HG02885 (cell line): ENCODE measurements around the gene FGFBP2.

ENCODE experiments used
- ATAC-seq: cut with Tn5 transposase; IDR thresholded peaks from one replicate; pipeline ENCODE4 v1.9.1; 2021; ENCODE audit warnings: mild to moderate bottlenecking; ENCODE audit not compliant: unreplicated experiment, poor library complexity

FGFBP2 gene, protein sequence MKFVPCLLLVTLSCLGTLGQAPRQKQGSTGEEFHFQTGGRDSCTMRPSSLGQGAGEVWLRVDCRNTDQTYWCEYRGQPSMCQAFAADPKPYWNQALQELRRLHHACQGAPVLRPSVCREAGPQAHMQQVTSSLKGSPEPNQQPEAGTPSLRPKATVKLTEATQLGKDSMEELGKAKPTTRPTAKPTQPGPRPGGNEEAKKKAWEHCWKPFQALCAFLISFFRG

DNA sequence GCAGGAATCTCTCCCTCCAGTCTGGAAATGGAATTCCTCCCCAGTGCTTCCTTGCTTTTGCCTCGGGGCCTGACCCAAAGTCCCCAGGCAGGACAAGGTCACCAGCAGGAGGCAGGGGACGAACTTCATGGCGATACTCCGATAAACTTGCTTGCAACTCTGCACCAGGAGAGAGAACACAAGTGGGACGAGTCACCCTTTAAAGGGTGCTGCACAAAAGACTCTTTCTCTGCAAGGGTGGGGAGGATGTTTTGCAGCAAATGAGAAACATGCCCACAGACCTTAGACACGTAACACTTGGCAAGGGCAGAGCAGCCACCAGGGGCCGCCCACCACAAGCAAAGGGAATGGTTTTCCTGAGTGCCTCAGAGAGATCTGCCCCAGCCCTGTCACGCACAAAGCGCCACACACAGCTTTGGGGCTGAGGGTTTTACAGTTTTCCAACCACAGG is at the start of gene FGFBP2:
Gene FGFBP2 (minus strand): TSS at position 175 of the 451 bp plus-strand sequence. CDS start 46 bp downstream, at position 129.
- ATAC-seq = peak; percentile 43

DNA sequence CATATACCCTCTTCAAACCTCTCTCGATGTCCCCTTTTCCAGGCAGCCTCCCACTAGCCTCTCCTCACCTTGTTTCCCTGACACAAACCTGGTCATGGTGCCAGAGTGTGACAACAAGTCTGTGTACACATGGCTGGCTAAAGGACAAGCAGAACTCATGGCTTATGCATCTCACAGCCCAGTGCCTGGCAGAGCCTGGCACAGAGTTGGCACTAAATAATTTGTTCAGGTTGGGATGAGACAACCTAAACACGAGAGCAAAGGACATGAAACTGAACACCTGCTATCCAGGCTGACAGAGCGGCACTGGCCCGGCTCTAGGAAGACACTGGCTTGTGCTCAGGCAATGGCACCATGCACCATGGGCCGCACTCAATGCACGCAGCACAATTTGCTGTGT is 48.2 kb upstream of the FGFBP2 start:
- no peak for ATAC-seq

DNA sequence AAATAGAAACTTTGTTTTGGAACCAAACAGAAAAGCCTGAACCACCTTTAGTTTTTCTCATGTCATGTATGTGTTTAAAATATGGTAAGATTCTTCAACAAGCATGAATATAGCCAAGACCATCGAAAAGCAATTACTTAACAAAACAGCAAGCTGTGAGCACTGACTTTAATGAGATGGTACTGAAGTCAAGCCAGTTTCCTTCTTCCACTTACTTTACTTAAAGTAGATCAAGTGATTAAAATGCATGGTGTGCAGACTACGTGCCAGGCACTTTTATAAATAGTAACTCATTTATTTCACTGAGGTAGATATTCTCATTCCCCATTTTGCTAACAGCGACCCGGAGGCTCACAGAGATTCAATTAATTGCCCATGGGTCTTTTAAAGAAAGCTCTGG is 46.2 kb upstream of the FGFBP2 start:
- ATAC-seq = no peak

DNA sequence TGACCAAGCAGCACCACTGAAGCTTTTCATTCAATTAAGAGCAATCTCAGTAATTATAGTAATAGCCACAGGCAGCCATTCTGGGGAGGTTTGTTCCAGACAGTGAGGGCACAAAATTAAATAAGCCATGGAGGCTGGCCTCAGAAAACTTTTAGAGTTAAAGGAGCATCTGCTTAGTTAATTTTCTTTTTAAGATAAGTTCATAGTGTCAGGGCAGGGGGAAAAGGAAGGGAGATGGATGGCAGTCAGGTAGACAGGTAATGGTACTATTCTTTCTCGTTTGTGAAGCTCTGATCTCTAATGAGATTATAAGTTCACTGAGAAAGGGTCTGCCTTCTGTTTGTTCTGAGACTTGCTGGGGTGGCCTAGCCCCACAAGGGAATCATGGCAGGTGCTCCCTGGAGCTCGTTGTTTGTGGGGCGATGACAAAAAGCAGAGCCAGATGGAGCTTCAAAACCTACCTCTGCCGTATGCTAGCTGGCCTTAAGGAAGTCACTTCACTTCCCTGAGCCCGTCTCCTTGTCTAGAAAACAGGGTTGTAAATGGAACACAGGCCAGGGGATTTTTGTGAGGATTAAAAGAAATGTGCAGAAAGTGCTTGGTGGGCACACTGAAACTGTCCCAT is 44.6 kb upstream of the FGFBP2 start:
- no peak for ATAC-seq

DNA sequence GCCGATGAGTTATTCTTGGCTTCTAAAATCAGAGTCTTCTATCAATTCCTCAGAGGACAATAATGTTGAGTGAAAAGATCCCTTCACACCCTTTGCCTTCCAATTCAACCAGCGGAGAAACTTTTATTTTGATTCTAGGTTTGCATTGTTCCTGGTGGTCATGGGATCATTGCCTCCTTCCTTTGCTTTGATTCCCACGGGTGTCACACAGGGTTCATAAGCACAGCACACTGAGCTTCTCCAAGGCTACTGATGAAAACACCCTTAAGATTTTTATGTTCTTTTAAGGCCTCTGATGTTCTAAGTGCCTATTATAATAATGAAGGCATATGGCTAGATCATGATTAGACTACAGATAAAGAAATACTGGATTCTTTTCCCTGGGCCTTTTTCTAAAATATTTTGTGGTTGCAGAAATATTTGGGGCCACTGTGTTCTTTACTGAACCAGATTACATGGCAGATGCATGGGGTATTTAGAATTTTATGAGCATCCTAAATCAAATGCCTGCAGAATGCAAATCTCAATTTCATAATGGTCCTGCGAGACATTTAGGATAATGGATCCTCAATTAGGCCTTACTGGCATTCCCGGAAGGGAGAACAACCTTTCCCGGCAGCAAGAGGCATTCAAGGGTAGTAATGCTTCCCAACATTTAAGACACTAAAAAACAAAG is 43.9 kb upstream of the FGFBP2 start:
- ATAC-seq = no peak

DNA sequence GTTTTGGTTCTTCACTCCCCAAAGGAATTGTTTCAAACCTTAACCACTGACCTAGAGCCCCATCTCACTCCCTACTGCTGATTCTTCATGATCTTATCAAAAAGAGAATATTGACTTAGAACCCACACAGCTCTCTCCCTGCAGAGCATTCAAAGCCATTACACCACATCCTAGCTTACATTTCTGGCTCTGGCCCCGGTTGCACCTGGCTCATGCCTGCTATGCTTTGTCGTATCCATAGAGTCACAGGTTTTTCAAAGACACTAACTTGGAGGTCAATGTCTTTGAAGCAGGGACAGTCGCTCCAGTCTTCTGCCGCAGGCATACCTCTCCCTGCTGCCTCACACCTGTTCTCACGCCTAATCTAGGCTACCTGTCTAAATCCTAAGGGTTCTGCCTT is 42.7 kb upstream of the FGFBP2 start:
- ATAC-seq = no peak

DNA sequence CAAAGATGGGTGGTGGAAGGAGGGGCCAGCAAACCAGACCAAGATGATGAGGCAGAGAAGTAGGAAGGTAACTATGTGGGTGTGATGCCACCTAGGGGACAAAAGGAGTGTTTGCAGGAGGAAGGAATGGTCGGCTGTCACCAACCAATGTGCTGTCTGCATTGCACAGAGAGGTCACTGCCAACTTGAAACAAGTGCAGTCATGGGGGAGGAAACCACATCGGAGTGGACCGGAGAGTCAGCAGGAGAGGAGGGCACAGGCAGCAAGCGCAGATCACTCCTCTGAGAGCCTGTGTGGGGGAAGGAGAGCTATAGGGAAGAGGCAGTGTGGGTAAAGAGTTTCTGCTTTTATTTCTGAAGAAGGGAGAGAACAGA is 38.5 kb upstream of the FGFBP2 start:
- peak; percentile 96 for ATAC-seq

DNA sequence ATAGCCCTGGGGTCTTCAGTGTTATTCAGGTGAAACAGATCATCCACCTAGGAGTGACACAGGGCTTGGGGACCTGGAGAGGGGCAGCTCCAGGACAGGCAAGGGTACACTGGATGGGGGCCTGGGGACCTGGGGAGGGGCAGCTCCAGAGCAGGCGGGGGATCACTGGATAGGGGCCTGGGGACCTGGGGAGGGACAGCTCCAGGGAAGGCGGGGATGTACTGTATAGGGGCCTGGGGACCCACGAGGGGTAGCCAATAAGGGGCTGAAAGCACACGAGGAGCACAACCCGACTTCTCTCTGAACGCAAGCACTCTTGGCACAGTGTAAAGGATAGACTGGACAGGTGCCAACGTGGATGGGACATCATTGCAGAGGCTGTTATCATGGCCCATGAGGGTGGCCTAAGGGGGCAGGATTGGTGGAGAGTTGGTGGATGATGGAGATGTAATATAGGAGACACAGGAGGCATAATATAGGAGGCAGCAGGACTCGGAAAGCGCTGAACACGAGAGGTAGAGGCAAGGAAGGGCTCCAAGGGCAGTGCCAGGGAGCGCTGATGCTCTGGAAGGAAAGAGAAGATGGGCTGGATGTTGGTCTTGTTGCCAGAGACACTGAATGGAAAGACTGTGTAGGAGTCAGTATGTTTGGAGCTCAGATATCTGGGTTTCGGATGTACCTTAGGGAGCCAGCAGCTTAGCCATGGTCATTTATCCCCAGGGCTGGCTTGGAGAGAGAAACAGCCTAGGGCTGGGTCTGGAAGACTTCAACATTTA is 37.9 kb upstream of the FGFBP2 start:
- no peak for ATAC-seq

DNA sequence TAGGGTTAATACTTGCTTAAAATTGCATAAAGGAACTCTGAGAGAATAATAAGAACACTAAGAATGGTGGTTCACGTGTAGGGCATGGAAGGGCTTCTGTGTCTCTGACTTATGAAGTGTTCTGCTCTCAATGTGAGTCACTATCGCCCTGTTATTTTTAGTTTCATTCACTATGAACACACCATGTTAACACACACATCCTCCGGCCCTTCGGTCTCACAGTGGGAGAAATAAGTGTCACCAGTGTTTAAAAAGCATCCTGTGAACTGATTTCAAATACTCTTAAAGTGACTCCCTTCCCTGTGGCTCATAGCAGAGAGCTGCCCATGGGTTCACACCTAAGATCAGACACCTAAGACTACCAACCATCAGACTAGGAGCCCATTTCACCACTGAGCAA is 33.8 kb upstream of the FGFBP2 start:
- peak; percentile 67 for ATAC-seq

DNA sequence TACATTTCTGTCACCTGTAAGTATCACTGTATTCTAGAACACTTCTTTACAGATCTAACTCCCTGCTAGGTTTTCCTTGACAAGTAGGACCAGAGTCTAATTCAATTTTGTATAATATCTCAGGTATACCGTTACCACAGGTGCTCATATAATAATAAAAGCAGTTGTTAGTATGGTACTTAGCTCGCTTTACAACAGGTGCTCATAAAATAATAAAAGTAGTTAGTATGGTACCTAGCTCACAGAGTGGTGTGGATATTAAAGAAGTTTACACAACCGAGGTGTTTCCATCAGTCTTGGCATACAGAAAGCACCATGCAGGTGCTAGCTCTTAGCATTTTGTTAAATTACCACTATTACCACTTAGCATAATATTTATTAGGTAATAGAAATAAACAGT is 32.9 kb upstream of the FGFBP2 start:
- no peak for ATAC-seq

DNA sequence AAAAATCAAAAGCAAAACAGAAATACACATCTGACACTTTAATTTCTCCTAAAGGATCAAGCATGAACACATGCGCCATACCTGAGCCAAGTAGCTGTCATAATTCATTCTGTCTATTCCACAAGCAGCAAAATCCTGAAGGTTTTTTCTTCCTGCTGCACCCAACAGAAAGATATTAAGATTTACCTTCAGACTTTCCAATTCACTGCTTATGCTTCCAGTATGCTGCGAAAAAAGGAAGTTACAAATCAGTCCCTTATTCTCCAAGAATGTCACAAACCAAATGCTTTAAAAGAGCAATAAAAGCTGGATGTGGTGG is 29.2 kb upstream of the FGFBP2 start:
- no peak for ATAC-seq

DNA sequence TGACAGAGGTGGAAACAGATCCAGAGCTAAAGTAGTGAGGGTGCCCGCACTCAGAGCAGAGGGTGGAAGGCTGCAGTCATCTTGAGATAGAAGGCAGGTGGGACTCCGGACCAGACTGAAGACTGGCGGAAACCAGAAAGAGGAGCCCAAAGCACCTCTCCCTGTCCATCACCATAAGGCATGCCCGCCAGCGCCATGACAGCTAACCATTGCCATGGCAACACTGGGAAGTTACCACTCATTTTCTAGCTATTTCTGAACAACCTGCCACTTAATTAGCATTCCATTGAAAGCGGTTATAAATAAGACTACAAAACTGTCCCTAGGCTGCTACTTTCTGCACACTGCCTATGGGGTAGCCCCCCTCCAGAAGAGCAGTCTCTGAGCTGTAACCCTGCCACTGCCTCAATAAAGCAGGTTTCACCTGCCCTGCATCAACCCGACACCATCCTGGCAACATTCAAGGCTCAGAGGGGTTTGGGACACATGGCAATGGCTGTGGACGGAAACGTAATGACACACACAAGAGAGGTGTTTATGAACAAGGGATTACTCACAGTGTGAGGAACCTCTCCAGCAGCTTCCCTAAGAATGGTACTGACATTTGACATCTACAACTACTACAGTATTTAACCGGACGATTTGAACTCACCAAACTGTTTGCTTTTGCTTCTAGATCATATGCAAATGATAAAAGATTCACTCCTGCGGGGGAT is 27.8 kb upstream of the FGFBP2 start:
- no peak for ATAC-seq

DNA sequence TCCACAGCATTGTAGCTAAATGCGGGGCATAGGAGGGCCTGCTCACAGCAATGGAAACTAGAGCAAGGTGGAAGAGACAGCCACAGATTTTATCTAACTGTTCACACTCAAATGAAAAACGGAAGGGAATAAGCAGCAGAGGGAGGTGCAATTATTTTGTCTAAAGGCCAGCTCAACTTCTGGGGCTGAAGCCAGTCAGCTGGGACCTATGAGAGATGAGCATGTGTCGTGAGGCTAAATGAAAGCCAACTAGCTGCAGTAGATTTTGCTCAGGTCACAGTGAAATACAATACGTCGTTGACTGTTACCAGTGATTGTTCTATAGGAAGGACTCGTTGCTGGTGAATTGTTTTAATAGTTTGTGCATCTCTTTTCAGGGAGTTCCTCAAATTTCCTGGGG is 26.4 kb upstream of the FGFBP2 start:
- ATAC-seq = no peak

DNA sequence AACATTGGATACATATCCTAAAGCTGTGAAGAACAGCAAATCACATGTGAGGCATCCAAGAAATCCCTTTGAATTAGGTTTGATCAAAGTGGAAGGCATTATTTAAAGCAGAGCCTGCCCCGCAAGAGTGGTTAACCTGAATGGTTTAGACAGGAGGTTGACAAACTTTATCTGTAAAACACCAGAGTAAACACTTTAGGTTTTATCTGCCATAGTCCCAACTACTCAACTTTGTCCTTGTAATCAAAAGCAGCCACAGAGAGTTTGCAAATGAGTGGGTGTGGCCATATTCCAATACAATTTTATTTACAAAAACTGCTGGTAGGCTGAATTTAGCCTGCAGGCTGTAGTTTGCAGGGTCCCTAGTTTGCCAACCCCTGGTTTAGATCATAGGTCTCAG is 25.2 kb upstream of the FGFBP2 start:
- ATAC-seq = no peak

DNA sequence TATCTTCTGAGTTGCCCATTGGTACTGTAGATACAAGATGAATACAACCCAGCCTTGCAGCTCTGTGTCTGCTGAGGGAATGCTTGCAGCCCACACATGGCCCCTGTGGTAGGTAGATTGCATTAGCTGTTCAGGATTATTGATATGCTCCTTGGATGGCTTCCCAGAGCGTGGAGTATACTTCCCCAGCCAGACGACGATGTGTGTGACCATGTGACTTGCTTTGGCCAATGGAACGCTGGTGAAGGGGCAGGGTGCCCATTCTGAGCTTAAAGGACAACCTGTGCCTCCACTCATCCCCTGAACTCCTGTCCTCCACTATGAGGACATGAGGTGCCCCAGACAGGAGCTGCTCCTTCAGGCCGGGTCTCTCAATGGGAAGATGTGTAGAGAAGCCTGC is 23.9 kb upstream of the FGFBP2 start:
- ATAC-seq = no peak

DNA sequence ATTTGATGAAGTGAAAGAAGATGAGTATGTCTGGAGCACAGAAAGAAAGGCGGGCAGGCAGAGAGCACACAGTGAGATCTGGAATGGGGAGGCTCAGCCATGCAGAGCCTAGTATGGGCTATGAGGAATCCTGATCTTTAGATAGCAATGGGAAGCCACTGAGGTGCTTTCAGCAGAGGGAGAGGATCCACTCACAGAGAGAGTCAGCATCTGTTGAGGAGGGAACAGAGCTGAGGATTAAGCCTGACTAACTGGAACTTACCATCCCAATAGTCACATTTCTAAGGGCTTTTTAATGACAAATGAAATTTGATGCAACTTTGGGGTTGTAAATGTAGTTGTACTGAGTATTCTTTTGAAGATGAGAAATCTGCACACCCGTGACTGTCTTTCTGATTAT is 20.6 kb upstream of the FGFBP2 start:
- no peak for ATAC-seq

DNA sequence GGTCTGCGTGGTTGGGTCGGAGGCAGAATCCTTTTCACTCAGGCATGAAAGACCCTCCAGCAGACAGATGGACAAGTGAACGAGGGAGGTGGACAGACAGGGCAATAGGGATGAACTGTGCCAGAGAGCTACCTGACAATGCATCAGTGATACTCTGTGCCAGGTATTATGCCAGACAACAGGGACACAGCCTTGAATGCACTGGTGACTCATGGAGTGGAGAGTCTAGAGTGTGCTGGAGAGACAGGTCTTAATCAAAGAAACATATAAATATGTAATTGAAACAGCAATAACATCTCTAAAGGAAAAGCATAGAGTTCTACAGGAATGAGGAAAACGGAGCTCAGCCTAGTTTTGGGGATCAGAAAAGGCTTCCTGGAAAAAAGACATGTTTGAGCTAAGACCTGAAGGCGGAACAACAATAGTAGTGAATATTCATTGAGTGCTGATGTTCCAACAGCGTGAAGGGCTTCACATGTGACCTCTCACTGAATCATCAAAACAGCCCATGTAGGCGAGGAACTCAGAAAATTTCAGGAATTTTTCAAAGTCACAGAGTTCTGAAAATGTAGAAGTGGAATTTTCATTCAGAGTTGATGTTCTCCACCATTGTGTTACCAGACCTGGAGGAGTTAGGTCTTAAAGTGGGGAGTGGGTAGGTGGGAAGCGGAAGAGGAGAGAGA is 20.0 kb upstream of the FGFBP2 start:
- ATAC-seq = no peak

DNA sequence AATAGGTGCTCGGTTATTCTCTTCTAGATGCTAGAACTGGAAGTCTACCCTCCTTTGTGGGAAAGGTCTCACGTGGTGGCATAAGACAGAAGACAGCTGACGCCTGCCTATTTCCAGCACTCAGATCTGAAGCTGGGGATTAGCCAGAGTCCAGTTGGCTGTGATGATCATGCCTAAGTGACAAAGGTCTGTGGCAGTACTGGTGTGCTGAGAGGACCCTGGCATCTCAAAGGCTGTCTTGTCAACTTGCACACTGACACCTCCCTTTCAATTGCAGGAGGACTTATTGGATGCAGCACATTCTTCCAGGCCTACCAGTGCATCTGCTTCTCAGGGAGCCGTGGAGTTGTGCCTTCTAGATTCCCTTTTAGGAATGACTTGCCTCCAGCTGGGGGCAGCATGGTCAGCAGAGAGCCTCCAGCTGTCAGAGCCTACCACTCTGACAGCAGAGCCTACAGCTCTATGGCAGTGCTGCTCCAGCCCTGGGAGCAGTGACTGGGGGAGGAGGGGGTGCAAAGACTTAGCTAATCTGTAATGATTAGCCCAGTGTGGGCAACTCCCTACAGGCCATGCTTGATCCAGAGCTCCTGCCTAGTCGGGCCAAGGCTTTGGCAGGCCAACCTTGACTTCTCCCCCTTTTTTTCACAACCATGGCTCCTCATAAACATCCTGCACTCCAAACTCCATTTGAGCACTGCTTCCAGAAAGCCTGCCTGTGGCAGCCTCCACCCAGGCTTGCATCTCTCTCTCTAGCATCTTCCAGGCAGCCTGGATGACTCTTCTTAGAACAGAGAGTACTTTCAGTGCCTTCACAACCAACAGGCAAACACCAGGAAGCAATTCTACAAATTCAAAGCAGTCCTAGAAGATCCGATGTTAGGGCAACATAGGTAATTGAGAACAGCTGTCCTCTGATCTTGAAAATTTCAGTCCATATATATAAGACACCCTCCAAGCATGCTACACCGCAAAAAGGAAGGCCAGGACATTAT is 13.8 kb upstream of the FGFBP2 start:
- ATAC-seq = no peak
